HG02763 (cell line): Measurements from ENCODE around the gene PCDH11X.
"Not testable (repeated sequence)": the region's sequence is repeated elsewhere in the genome, so short reads cannot be mapped to it uniquely, and the experiment has no call there.

Experiments used
- ATAC-seq: cut with Tn5 transposase; IDR thresholded peaks from one replicate; pipeline ENCODE4 v1.9.1; 2021; ENCODE audit warnings: mild to moderate bottlenecking, moderate library complexity; ENCODE audit not compliant: unreplicated experiment

The PCDH11X gene

DNA sequence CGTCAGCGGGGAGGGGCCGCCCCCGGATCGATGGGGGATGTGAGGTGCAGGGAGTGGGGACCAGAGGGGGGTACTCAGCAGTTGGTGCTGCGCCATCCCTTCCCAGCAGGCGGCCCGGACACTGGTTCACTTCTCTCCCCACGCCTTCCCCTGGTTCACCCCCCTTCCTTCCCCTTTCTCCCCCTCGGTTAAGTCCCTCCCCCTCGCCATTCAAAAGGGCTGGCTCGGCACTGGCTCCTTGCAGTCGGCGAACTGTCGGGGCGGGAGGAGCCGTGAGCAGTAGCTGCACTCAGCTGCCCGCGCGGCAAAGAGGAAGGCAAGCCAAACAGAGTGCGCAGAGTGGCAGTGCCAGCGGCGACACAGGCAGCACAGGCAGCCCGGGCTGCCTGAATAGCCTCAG, at the start of gene PCDH11X:
Gene PCDH11X, plus strand, starts transcription at position 241 of the 400 bp plus-strand sequence. CDS start 56,130 bp downstream, outside the sequence.
- ATAC-seq, result not testable (repeated sequence)

- not testable (repeated sequence) for ATAC-seq
These were observed 31.7 kb upstream of the PCDH11X start for GRCh38 chrX:91747446-91747845.

- ATAC-seq, result not testable (repeated sequence)
These were observed 26.2 kb upstream of the PCDH11X start for GRCh38 chrX:91753022-91753421.

- ATAC-seq, result peak; percentile 99
These were observed 8.3 kb upstream of the PCDH11X start for GRCh38 chrX:91770619-91771488.

GRCh38 chrX:91773943-91774342, 5.2 kb upstream of the PCDH11X start:
- ATAC-seq, result not testable (repeated sequence)

- not testable (repeated sequence) for ATAC-seq
These were observed 833 bp downstream of the PCDH11X start for GRCh38 chrX:91780008-91780407.

- not testable (repeated sequence) for ATAC-seq
These were observed 1.5 kb downstream of the PCDH11X start for GRCh38 chrX:91780698-91781097.

DNA sequence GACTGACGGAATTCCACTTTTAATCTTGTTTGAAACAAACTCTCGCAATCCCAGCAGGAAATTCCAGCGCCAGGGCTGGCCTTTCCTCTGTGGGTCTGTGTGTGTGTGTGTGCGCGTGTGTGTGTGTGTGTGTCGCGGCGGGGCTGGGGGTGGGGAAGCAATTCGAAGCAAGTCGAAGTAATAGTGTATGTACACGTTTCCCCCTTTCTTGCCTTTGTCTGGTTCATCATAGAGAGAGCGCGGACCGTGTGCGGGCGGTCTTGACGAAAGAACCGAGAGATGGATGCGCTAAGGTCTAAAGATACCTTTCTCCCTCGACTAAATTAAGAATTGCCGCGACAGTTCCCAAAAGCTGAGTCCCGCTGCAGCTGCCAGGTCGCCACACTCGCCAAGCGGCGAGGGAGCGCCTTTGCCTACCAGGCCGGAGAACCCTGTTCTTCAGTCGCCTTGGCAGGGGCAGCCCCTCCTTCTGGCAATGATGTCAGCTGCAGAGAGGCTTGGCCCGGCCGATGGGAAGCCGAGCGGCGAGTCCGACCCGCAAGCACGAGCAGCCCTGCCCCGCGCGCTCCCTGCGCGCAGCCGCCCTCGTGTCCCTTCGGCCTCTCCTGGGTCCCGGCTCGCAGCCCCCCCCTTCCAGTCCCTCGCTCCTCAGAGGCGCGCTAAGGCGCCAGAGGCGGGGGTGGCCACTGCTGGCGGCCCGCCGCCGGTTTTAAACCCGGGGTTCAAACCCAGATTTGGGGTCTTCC, 2.6 kb downstream of the PCDH11X start:
- not testable (repeated sequence) for ATAC-seq

DNA sequence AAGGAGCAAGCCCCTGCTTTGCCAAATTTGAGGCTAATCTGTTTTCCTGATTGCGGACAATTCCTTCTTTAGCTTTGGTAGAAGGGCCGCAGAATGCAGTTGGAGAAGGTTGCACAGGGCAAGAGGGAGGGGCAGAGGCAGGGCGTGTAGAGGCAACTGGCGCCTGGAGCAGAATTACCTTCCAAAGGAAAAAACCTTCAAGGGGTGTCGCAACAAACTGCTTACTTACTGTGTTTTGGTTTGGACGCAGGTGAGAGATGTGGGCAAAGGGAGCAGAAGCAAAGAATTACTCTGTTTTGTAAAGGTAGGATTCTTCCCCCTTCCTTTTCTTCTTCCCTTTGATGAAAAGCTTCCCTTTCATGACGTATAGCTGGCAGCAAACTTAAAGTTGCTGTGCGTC, 3.6 kb downstream of the PCDH11X start:
- not testable (repeated sequence) for ATAC-seq

DNA sequence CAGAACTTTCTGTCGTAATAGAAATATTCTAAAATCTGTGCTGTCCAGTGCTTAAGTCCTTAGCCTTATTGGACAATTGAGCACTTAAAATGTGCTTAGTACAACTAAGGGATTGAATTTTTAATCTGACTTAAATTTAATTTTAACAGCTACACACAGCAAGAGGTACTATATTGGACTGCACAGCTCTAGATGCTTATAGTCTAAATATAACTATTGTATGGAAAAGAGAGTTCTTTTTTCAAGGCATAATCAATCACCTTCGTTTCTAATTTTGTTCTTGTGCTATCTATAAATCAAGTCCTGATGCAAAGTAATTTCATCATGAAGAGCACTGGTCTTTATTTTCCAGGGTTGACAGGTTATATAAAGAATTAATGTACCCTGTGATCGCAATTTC, 38.4 kb downstream of the PCDH11X start:
- not testable (repeated sequence) for ATAC-seq

DNA sequence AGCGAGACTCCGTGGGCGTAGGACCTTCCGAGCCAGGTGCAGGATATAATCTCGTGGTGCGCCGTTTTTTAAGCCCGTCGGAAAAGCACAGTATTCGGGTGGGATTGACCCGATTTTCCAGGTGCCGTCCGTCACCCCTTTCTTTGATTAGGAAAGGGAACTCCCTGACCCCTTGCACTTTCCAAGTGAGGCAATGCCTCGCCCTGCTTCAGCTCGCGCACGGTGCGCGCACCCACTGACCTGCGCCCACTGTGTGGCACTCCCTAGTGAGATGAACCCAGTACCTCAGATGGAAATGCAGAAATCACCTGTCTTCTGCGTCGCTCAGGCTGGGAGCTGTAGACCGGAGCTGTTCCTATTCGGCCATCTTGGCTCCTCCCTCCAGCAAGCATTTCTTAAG, 46.1 kb downstream of the PCDH11X start:
- ATAC-seq, result not testable (repeated sequence)
